ENCODE data around the gene ATP1A4.

- no peak for TF ChIP-seq CTCF (conservative IDR thresholded peaks at IDR 0.05 in 1 of 2, IDR thresholded peaks at IDR 0.05 in 1 of 2; ENCODE audit: low read depth in 1 of 2, low read length in 2 of 2)
- TF ChIP-seq EZH2 (IDR thresholded peaks at IDR 0.05; ENCODE audit: low read length, missing control alignments) = no peak
Measured at GRCh38 chr1:160167580-160167979, 16.2 kb downstream of the ATP1A4 start.

Data from fibroblast of lung (primary cell).